ENCODE measurements around the gene BMPR1A. TPM values are rescaled to one million over a fixed set of nuclear protein-coding genes. Genes with fewer than 3 reads are reported as not detected.

BMPR1A gene
- polyA plus RNA-seq, 1 donor (not counting 4 experiments of a cell fraction or from before 2014, with no cell fraction given): 22.2 TPM

GRCh38 chr10:86878983-86879713, 122.7 kb downstream of the BMPR1A start:
- H2AFZ ChIP-seq (ENCODE audit: control insufficient read depth, low read length): no peak overlapping the region
- H3K27me3 ChIP-seq (ENCODE audit: control insufficient read depth, extremely low read depth, insufficient read depth, low read length): no peaks in the 10 kb centered on the region
- no peak overlapping the region for H3K27ac ChIP-seq (ENCODE audit: control insufficient read depth, insufficient read depth, low read length)
- no peak overlapping the region for H3K4me3 ChIP-seq (ENCODE audit: control insufficient read depth in 2 of 3, extremely low read depth in 1 of 3, insufficient read depth in 2 of 3, low read depth in 1 of 3, low read length in 3 of 3)
- H3K79me2 ChIP-seq (ENCODE audit: control insufficient read depth, insufficient read depth, low read length): no peaks in the 10 kb centered on the region
- H3K9me1 ChIP-seq (ENCODE audit: control insufficient read depth, extremely low read depth, insufficient read depth, low read length): no peaks in the 10 kb centered on the region
- FAIRE-seq (no peak), DNase-seq (ENCODE audit: low read depth, low spot score) (no peak)
- H3K4me2 ChIP-seq (ENCODE audit: control insufficient read depth, extremely low read depth, insufficient read depth, low read depth, low read length): no peak overlapping the region
- no peaks in the 10 kb centered on the region for H3K9me3 ChIP-seq (ENCODE audit: control insufficient read depth, low read depth, low read length)
- dilution Hi-C loops (cut with MboI; ENCODE audit: extremely low pct_ligation_motif_present, low sequenced_read_pairs): no loop called here
- TF ChIP-seq CTCF (optimal IDR thresholded peaks at IDR 0.05 in 1 of 3, IDR thresholded peaks at IDR 0.05 in 1 of 3, conservative IDR thresholded peaks at IDR 0.05 in 1 of 3; ENCODE audit: extremely low read depth in 1 of 3, insufficient read depth in 2 of 3, low read length in 3 of 3) (no peak), EZH2 (IDR thresholded peaks at IDR 0.05; ENCODE audit: low read length) (no peak)
- H4K20me1 ChIP-seq (ENCODE audit: control insufficient read depth, extremely low read depth, insufficient read depth, low read length): no peaks in the 10 kb centered on the region
- H3K36me3 ChIP-seq (ENCODE audit: control insufficient read depth in 2 of 2, extremely low read depth in 1 of 2, insufficient read depth in 2 of 2, low read length in 2 of 2): no peaks in the 10 kb centered on the region
- no peak overlapping the region for H3K9ac ChIP-seq (ENCODE audit: control insufficient read depth, extremely low read depth, insufficient read depth, low read length)
- H3K4me1 ChIP-seq (ENCODE audit: control insufficient read depth, extremely low read depth, insufficient read depth, low read length): no peaks in the 10 kb centered on the region

GRCh38 chr10:86880971-86881370, 124.6 kb downstream of the BMPR1A start:
- Histone ChIP-seq H2AFZ (ENCODE audit: control insufficient read depth, low read length) (no peak overlapping the region), H3K9ac (ENCODE audit: control insufficient read depth, extremely low read depth, insufficient read depth, low read length) (no peak overlapping the region), H4K20me1 (ENCODE audit: control insufficient read depth, extremely low read depth, insufficient read depth, low read length) (no peaks in the 10 kb centered on the region), H3K27me3 (ENCODE audit: control insufficient read depth, extremely low read depth, insufficient read depth, low read length) (no peaks in the 10 kb centered on the region), H3K4me2 (ENCODE audit: control insufficient read depth, extremely low read depth, insufficient read depth, low read depth, low read length) (no peak overlapping the region), H3K4me3 (ENCODE audit: control insufficient read depth in 2 of 3, extremely low read depth in 1 of 3, insufficient read depth in 2 of 3, low read depth in 1 of 3, low read length in 3 of 3) (no peak overlapping the region), H3K36me3 (ENCODE audit: control insufficient read depth in 2 of 2, extremely low read depth in 1 of 2, insufficient read depth in 2 of 2, low read length in 2 of 2) (no peaks in the 10 kb centered on the region), H3K4me1 (ENCODE audit: control insufficient read depth, extremely low read depth, insufficient read depth, low read length) (no peaks in the 10 kb centered on the region), H3K9me3 (ENCODE audit: control insufficient read depth, low read depth, low read length) (no peaks in the 10 kb centered on the region), H3K27ac (ENCODE audit: control insufficient read depth, insufficient read depth, low read length) (no peak overlapping the region), H3K79me2 (ENCODE audit: control insufficient read depth, insufficient read depth, low read length) (no peaks in the 10 kb centered on the region), H3K9me1 (ENCODE audit: control insufficient read depth, extremely low read depth, insufficient read depth, low read length) (no peaks in the 10 kb centered on the region)
- no peak for TF ChIP-seq CTCF (optimal IDR thresholded peaks at IDR 0.05 in 1 of 3, IDR thresholded peaks at IDR 0.05 in 1 of 3, conservative IDR thresholded peaks at IDR 0.05 in 1 of 3; ENCODE audit: extremely low read depth in 1 of 3, insufficient read depth in 2 of 3, low read length in 3 of 3)
- no peak for TF ChIP-seq EZH2 (IDR thresholded peaks at IDR 0.05; ENCODE audit: low read length)
- dilution Hi-C loops (cut with MboI; ENCODE audit: extremely low pct_ligation_motif_present, low sequenced_read_pairs): no loop called here
- no peak for DNase-seq (ENCODE audit: low read depth, low spot score)
- no peak for FAIRE-seq
